K562 (cell line): ENCODE data around the gene MRPL54. TPM values are rescaled to one million over a fixed set of nuclear protein-coding genes. Genes with fewer than 3 reads are reported as not detected.

Experiments
- ADNP ChIP-seq: fragments of 200-800 bp; sonication (Bioruptor generic); IDR thresholded peaks from 2 replicates; pipeline ENCODE4 v1.6.1; 2016; ENCODE audit warnings: missing genetic modification characterization, missing compliant biosample characterization
- HDAC8 ChIP-seq: fragments of 450-650 bp; IDR thresholded peaks from 2 replicates; pipeline ENCODE4 v1.6.1; 2016; ENCODE audit warnings: mild to moderate bottlenecking, missing genetic modification characterization, moderate library complexity, missing compliant biosample characterization
- HIVEP1 ChIP-seq: fragments of 250-450 bp; sonication (Bioruptor Pico); IDR thresholded peaks from 2 replicates; pipeline ENCODE4 v1.4.0; 2020; ENCODE audit warnings: mild to moderate bottlenecking
- MAFK ChIP-seq: IDR thresholded peaks from 2 replicates; pipeline ENCODE4 v1.6.1; 2011; ENCODE audit warnings: low read length, improper control_type of control experiment
- MEF2D ChIP-seq: conservative IDR thresholded peaks from 2 replicates; pipeline ENCODE4 v1.6.1; 2016; ENCODE audit warnings: low read depth, missing genetic modification characterization, missing compliant biosample characterization
- NR4A1 ChIP-seq, 2 experiments: fragments of 250-450 bp in 1 of 2; fragments of 450-650 bp in 1 of 2; sonication (Bioruptor Pico) in 1 of 2; IDR thresholded peaks; 2 replicates each; pipeline versions ENCODE4 v1.4.0 to v1.6.1; 2016 to 2020; ENCODE audit warnings: mild to moderate bottlenecking in 2 of 2, missing compliant biosample characterization in 1 of 2, missing genetic modification characterization in 1 of 2, moderate library complexity in 1 of 2
- RBM17 ChIP-seq: fragments of 200-400 bp; formaldehyde crosslinking; IDR thresholded peaks from 2 replicates; pipeline ENCODE4 v1.6.1; 2017; ENCODE audit warnings: low read depth, mild to moderate bottlenecking, low read length, borderline replicate concordance
- SREBF2 ChIP-seq: sonication (generic); formaldehyde crosslinking; IDR thresholded peaks from 2 replicates; pipeline ENCODE4 v1.4.0; 2020; ENCODE audit warnings: mild to moderate bottlenecking, missing genetic modification reagents
- TCF3 ChIP-seq: sonication (generic); formaldehyde crosslinking; IDR thresholded peaks from 2 replicates; pipeline ENCODE4 v1.4.0; 2020; ENCODE audit warnings: mild to moderate bottlenecking, missing genetic modification reagents
- ZBTB11 ChIP-seq, 3 experiments: fragments of 200-800 bp in 1 of 3; fragments of 250-450 bp in 1 of 3; fragments of 450-650 bp in 1 of 3; sonication (Bioruptor Pico) in 1 of 3; sonication (Bioruptor generic) in 1 of 3; formaldehyde crosslinking in 1 of 3; IDR thresholded peaks; 2 replicates each; pipeline versions ENCODE4 v1.6.1 to v1.8.0; 2016 to 2022; ENCODE audit warnings: mild to moderate bottlenecking in 2 of 3, missing genetic modification characterization in 2 of 3, missing compliant biosample characterization in 1 of 3, moderate library complexity in 1 of 3
- ZNF165 ChIP-seq: fragments of 250-450 bp; sonication (Bioruptor Pico); IDR thresholded peaks from 2 replicates; pipeline ENCODE4 v1.4.0; 2020; ENCODE audit warnings: borderline replicate concordance
- ZNF445 ChIP-seq: fragments of 250-450 bp; sonication (Bioruptor Pico); IDR thresholded peaks from 2 replicates; pipeline ENCODE4 v1.4.0; 2020; ENCODE audit warnings: low read depth, mild to moderate bottlenecking, moderate library complexity
- polyA plus RNA-seq, 8 experiments: library from polyadenylated mRNA; depleted of rRNA in 4 of 8; stranded (reverse) in 5 of 8; unstranded in 3 of 8; fragments of >200 nt; fragmentation: Nextera tagmentation in 2 of 8; fragmentation: Illumina TruSeq in 1 of 8; extraction: Ambion mirVana in 2 of 8; extraction: Trizol in 1 of 8; gene quantifications; 2 replicates each; pipeline versions ENCODE4 v1.2.1 to v1.2.3, GENCODE V29; 2011 to 2014; ENCODE audit warnings: inconsistent platforms in 1 of 8, missing spikeins in 1 of 8
- total RNA-seq, 7 experiments: library from RNA; depleted of rRNA in 6 of 7; stranded (reverse); fragments of >200 nt in 6 of 7; fragmentation: Illumina TruSeq in 2 of 7; extraction: Trizol in 2 of 7; gene quantifications; 2 replicates each; pipeline versions ENCODE4 v1.2.1 to v1.2.3, GENCODE V29; 2011 to 2021; ENCODE audit warnings: low replicate concordance in 1 of 7
- TF ChIP-seq, protein P1 (sequence below): fragments of 450-650 bp; IDR thresholded peaks from 2 replicates; pipeline ENCODE4 v1.6.1; 2014; ENCODE audit warnings: low read depth, mild to moderate bottlenecking, moderate library complexity, borderline replicate concordance

Gene MRPL54
- total and polyA plus RNA-seq, 9 of the 15 experiments (the other 6 are each of a cell fraction or from before 2014, with no cell fraction given): 3.5 to 120 (median 56.9) TPM

- TF ChIP-seq ZBTB11 (CRISPR knock-in tag; IDR thresholded peaks at IDR 0.05): no peak
- no peak for TF ChIP-seq HDAC8 (tag)
- TF ChIP-seq MAFK: no peak
- no peak for TF ChIP-seq RBM17
- TF ChIP-seq NR4A1 (CRISPR knock-in tag; IDR thresholded peaks at IDR 0.05): no peak
- TF ChIP-seq NR4A1 (tag; IDR thresholded peaks at IDR 0.05): no peak
- no peak for TF ChIP-seq ADNP (tag)
- no peak for TF ChIP-seq ZNF445 (CRISPR knock-in tag)
- TF ChIP-seq MEF2D (tag): no peak
- no peak for TF ChIP-seq TCF3 (CRISPR knock-in tag)
- TF ChIP-seq ZNF165 (CRISPR knock-in tag): no peak
- TF ChIP-seq, protein P1, sequence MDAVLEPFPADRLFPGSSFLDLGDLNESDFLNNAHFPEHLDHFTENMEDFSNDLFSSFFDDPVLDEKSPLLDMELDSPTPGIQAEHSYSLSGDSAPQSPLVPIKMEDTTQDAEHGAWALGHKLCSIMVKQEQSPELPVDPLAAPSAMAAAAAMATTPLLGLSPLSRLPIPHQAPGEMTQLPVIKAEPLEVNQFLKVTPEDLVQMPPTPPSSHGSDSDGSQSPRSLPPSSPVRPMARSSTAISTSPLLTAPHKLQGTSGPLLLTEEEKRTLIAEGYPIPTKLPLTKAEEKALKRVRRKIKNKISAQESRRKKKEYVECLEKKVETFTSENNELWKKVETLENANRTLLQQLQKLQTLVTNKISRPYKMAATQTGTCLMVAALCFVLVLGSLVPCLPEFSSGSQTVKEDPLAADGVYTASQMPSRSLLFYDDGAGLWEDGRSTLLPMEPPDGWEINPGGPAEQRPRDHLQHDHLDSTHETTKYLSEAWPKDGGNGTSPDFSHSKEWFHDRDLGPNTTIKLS: no peak
- TF ChIP-seq SREBF2: no peak
- no peak for TF ChIP-seq HIVEP1 (CRISPR knock-in tag)
Measured at GRCh38 chr19:3776479-3777040, 14.1 kb downstream of the MRPL54 start (continued).
